Osteocyte (in vitro differentiated cells): ENCODE results near the gene CA7. TPM values are rescaled to one million over a fixed set of nuclear protein-coding genes. Genes with fewer than 3 reads are reported as not detected.
"Not testable (repeated sequence)": the region's sequence is repeated elsewhere in the genome, so short reads cannot be mapped to it uniquely, and the experiment has no call there.

Experiments
- DNase-seq: peaks from one replicate; pipeline ENCODE4 v3.0.0; 2021; ENCODE audit warnings: mixed read lengths; ENCODE audit not compliant: unreplicated experiment; ENCODE audit errors: extremely low spot score
- H3K27ac Mint-ChIP-seq: one replicate; pipeline ENCODE4 v1.8.0; 2021; ENCODE audit warnings: mild to moderate bottlenecking, mixed read lengths; ENCODE audit not compliant: unreplicated experiment
- H3K27me3 Mint-ChIP-seq: one replicate; pipeline ENCODE4 v1.8.0; 2021; ENCODE audit warnings: mixed read lengths; ENCODE audit not compliant: unreplicated experiment
- H3K36me3 Mint-ChIP-seq: one replicate; pipeline ENCODE4 v1.8.0; 2021; ENCODE audit warnings: mixed read lengths; ENCODE audit not compliant: unreplicated experiment
- H3K4me1 Mint-ChIP-seq: one replicate; pipeline ENCODE4 v1.8.0; 2021; ENCODE audit warnings: mixed read lengths; ENCODE audit not compliant: unreplicated experiment
- H3K4me3 Mint-ChIP-seq: one replicate; pipeline ENCODE4 v1.8.0; 2021; ENCODE audit warnings: mild to moderate bottlenecking, moderate library complexity, mixed read lengths; ENCODE audit not compliant: unreplicated experiment
- H3K9me3 Mint-ChIP-seq: one replicate; pipeline ENCODE4 v1.8.0; 2021; ENCODE audit warnings: mixed read lengths; ENCODE audit not compliant: unreplicated experiment
- total RNA-seq: library from RNA; stranded (reverse); gene quantifications from 2 replicates; pipeline ENCODE4 v1.2.1, GENCODE V29; 2021
- TF ChIP-seq, protein P1 (sequence below): fragments of 200-600 bp; sonication (generic); IDR thresholded peaks from 2 replicates; pipeline ENCODE4 v1.5.0; 2021; ENCODE audit warnings: antibody characterized with exemption, mild to moderate bottlenecking, moderate library complexity

Gene CA7
- total RNA-seq, 1 donor from 2014 or later: not detected

DNA sequence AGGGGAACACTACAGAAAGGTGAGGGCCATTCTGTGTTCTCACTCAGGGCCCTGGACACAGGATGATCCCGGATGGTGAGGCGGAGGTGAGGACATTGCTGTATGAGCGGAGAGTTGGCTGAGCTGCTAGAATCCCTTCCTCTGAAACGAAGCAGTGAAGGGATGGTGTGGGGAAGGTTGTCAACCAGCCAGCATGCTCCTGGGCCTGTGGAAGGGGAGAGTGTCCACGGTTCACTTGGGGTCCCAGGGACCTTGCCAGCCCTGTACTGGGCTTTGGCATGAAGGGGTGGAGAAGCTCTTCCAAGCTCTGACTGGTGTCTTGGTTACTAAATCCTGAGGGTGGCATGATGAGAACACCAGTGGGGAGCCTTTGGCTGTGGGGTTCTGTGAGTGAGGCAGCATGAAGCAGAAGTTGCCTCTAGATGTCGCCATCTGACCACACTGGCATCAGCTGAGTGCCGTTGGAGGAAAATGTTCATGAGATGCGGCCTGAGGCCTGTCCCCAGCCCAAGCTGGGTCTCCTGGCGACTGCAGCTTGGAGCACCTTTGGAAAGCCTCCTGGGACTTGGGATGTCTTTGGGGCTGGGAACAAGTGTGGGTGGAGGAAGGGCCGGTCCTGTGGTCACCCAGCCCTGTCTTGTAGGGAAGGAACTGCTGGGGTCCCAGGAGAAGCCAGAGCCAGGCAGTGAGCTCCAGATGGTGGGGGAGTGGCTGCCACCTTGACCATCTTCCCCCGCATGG lies 50.9 kb downstream of the CA7 start:
- H3K4me3 Mint-ChIP-seq: no peak overlapping the region
- peaks cover 11% of the 10 kb centered on the region for H3K4me1 Mint-ChIP-seq
- peaks cover 4% of the 10 kb centered on the region for H3K36me3 Mint-ChIP-seq
- H3K9me3 Mint-ChIP-seq: no peaks in the 10 kb centered on the region
- H3K27ac Mint-ChIP-seq: no peak overlapping the region
- TF ChIP-seq, protein P1, sequence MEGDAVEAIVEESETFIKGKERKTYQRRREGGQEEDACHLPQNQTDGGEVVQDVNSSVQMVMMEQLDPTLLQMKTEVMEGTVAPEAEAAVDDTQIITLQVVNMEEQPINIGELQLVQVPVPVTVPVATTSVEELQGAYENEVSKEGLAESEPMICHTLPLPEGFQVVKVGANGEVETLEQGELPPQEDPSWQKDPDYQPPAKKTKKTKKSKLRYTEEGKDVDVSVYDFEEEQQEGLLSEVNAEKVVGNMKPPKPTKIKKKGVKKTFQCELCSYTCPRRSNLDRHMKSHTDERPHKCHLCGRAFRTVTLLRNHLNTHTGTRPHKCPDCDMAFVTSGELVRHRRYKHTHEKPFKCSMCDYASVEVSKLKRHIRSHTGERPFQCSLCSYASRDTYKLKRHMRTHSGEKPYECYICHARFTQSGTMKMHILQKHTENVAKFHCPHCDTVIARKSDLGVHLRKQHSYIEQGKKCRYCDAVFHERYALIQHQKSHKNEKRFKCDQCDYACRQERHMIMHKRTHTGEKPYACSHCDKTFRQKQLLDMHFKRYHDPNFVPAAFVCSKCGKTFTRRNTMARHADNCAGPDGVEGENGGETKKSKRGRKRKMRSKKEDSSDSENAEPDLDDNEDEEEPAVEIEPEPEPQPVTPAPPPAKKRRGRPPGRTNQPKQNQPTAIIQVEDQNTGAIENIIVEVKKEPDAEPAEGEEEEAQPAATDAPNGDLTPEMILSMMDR: peak; percentile 91
- no peaks in the 10 kb centered on the region for H3K27me3 Mint-ChIP-seq
- DNase-seq: no peak

DNA sequence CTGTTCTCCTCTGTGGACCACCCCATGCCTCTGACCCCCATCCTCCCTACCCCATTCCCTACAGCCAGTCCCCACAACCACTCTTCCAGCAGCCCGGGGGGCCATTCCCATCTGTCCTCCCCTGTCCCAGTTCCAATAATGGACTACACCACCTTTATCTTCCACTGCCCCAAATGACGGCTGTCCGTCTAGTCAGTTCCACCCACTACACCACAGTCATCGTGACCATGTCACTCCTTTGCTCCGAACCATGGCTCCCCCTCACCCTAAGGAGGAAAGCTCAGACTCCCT lies 51.4 kb downstream of the CA7 start:
- Mint-ChIP-seq H3K27me3 (no peaks in the 10 kb centered on the region), H3K9me3 (no peaks in the 10 kb centered on the region), H3K27ac (no peak overlapping the region), H3K4me3 (no peak overlapping the region), H3K36me3 (peaks cover 4% of the 10 kb centered on the region), H3K4me1 (peaks cover 12% of the 10 kb centered on the region)
- no peak for DNase-seq
- TF ChIP-seq, protein P1: no peak

DNA sequence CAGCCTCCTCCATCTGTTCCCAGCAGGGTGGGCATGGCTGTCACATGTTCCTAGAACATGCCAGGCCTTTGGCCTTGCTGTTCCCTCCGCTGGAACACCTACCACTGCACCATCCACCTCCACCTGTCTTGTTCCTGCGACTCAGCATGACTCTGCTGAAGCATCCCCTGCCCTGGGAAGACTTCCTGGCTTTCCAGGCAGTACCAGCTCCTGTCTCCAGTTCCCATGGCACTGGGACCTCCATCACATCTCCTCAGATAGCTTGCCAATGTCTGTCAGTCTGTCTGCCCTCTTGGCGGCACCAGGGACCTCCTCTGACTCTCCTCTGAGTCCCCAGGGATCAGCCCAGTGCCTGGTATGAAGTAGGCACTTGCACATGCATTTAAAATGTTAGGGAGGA lies 51.8 kb downstream of the CA7 start:
- Mint-ChIP-seq H3K4me1 (peaks cover 12% of the 10 kb centered on the region), H3K36me3 (peaks cover 3% of the 10 kb centered on the region), H3K27me3 (no peaks in the 10 kb centered on the region), H3K9me3 (no peaks in the 10 kb centered on the region), H3K4me3 (no peak overlapping the region), H3K27ac (no peak overlapping the region)
- TF ChIP-seq, protein P1: no peak
- no peak for DNase-seq

DNA sequence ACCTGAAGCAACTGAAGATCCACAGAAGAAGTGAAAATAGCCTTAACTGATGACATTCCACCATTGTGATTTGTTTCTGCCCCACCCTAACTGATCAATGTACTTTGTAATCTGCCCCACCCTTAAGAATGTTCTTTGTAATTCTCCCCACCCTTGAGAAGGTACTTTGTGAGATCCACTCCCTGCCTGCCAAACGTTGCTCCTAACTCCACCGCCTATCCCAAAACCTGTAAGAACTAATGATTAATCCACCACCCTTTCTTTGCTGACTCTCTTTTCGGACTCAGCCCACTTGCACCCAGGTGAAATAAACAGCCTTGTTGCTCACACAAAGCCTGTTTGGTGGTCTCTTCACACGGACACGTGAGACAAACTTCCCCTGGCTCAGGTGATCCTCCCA lies 52.5 kb downstream of the CA7 start:
- DNase-seq, H3K36me3 Mint-ChIP-seq, H3K4me3 Mint-ChIP-seq, H3K9me3 Mint-ChIP-seq, H3K27ac Mint-ChIP-seq, H3K27me3 Mint-ChIP-seq: not testable (repeated sequence)
- peaks cover 12% of the 10 kb centered on the region for H3K4me1 Mint-ChIP-seq

DNA sequence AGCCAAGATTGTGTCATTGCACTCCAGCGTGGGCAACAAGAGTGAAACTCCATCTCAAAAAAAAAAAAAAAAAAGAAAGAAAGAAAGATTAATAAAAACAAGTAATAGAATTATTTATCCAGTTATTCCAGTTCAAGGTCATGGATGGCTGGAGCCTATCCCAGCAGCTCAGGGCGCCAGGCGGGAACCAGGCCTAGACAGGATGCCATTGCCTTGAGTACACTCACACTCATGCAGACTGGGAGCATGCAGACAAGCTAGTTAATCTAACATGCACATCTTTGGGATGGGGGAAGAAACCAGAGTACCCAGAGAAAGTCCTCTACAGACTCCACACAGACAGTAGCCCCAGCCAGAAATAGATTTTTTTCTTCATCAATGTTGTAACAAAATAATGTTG lies 54.0 kb downstream of the CA7 start:
- Mint-ChIP-seq H3K36me3 (no peaks in the 10 kb centered on the region), H3K4me3 (no peak overlapping the region), H3K27me3 (no peaks in the 10 kb centered on the region), H3K4me1 (peaks cover 12% of the 10 kb centered on the region), H3K27ac (no peak overlapping the region), H3K9me3 (no peaks in the 10 kb centered on the region)
- TF ChIP-seq, protein P1: no peak
- DNase-seq: no peak

DNA sequence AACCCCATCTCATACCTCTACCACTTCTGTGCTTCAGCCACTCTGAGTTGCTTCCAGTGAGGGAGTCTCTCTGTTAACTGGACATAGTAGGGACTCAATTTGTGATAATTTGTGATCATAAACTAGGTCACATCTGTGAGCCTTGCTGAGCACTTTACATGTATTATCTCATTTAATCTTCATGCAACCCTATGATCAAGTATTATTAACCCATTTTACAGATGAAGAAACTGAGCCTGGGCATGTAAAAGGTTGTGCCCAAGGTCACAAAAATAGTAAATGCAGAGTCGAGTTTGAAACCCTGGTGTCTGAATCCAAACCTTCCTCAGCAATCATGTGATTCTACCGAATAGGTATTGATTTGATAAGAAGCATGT lies 54.7 kb downstream of the CA7 start:
- Mint-ChIP-seq H3K9me3 (no peaks in the 10 kb centered on the region), H3K27me3 (no peaks in the 10 kb centered on the region), H3K27ac (no peak overlapping the region), H3K4me3 (no peak overlapping the region), H3K4me1 (peaks cover 12% of the 10 kb centered on the region), H3K36me3 (no peaks in the 10 kb centered on the region)
- TF ChIP-seq, protein P1: no peak
- DNase-seq: no peak
